K562 (cell line): ENCODE measurements around the gene GPRC5A. TPM values are rescaled to one million over a fixed set of nuclear protein-coding genes. Genes with fewer than 3 reads are reported as not detected.

Experiments
- ATAC-seq: fragments of 200-7000 bp; cut with Tn5 transposase; 3 replicates; pipeline ENCODE4 v1.9.1; 2020; ENCODE audit warnings: moderate library complexity
- BruUV-seq: library from RNA; stranded (reverse); fragments of 400-500 nt; replicated peaks from 2 replicates; lab custom pipeline; 2021; lab: Mats Ljungman, UMichigan
- CTCF ChIA-PET: fragments of 300-600 bp; formaldehyde crosslinking; extraction: SDS; loops from one replicate; lab custom pipeline; 2021; ENCODE audit warnings: low intra/inter-chr PET ratio; lab: Yijun Ruan, JAX
- POLR2A ChIA-PET: fragments of 300-600, 350-650 bp; sonication (Branson Sonifier 250); formaldehyde crosslinking; extraction: SDS; loops from one replicate; lab custom pipeline; 2021; ENCODE audit warnings: antibody characterized with exemption, inconsistent platforms; lab: Yijun Ruan, JAX
- DNase-seq, 4 experiments: peaks; one replicate each; pipeline versions ENCODE4 v3.0.0 to v3.0.0-alpha.2; 2011 to 2018; ENCODE audit warnings: low spot score in 3 of 4, mixed read lengths in 3 of 4; ENCODE audit errors: extremely low read depth in 1 of 4
- FAIRE-seq: peaks from 2 replicates; lab custom pipeline; 2011; peaks lifted over from hg19 to GRCh38; lab: Jason Lieb, UNC
- H2AFZ ChIP-seq: 2 replicates; pipeline ENCODE4 v1.6.0; 2011; ENCODE audit warnings: low read depth, low read length, control low read depth, inconsistent platforms
- H3K27ac ChIP-seq: fragments of 200-600 bp; 3 replicates; pipeline ENCODE4 v1.8.0; 2011; ENCODE audit warnings: low read depth, mild to moderate bottlenecking, control low read depth, inconsistent platforms, low read length, moderate library complexity, mixed read lengths; ENCODE audit errors: extremely low read depth
- H3K27me3 ChIP-seq, 2 experiments: fragments of 300-600 bp in 1 of 2; 2 replicates in 1 of 2; 3 replicates in 1 of 2; pipeline versions ENCODE4 v1.6.0 to v1.8.0; 2011; ENCODE audit warnings: inconsistent platforms in 2 of 2, low read length in 2 of 2, mild to moderate bottlenecking in 1 of 2, mixed read lengths in 1 of 2, moderate library complexity in 1 of 2; ENCODE audit not compliant: control insufficient read depth in 2 of 2, insufficient read depth in 2 of 2
- H3K36me3 ChIP-seq: fragments of 300-600 bp; 3 replicates; pipeline ENCODE4 v1.8.0; 2011; ENCODE audit warnings: mild to moderate bottlenecking, low read length, inconsistent platforms; ENCODE audit not compliant: control insufficient read depth, insufficient read depth
- H3K4me1 ChIP-seq, 2 experiments: fragments of 200-600 bp in 1 of 2; replicated peaks in 1 of 2; 2 replicates in 1 of 2; 3 replicates in 1 of 2; pipeline versions ENCODE4 v1.5.1 to v1.8.0; 2011; ENCODE audit warnings: inconsistent platforms in 2 of 2, low read length in 2 of 2, mild to moderate bottlenecking in 1 of 2, mixed read lengths in 1 of 2, moderate library complexity in 1 of 2; ENCODE audit not compliant: control insufficient read depth in 2 of 2, insufficient read depth in 2 of 2
- H3K4me2 ChIP-seq: 2 replicates; pipeline ENCODE4 v1.6.1; 2011; ENCODE audit warnings: low read length, control low read depth, inconsistent platforms, mixed read lengths; ENCODE audit not compliant: insufficient read depth
- H3K4me3 ChIP-seq: fragments of 200-600 bp; sonication (generic), shearing (Covaris generic); 2 replicates; pipeline ENCODE4 v1.5.1; 2016; ENCODE audit warnings: control low read depth, inconsistent platforms
- H3K79me2 ChIP-seq: fragments of 200-600 bp; 3 replicates; pipeline ENCODE4 v1.8.0; 2011; ENCODE audit warnings: low read length, inconsistent platforms; ENCODE audit not compliant: control insufficient read depth, insufficient read depth
- H3K9ac ChIP-seq, 2 experiments: 2 replicates each; pipeline versions ENCODE4 v1.6.0 to v1.6.1; 2011; ENCODE audit warnings: low read depth in 2 of 2, low read length in 2 of 2, control low read depth in 1 of 2, inconsistent platforms in 1 of 2, mild to moderate bottlenecking in 1 of 2, mixed read lengths in 1 of 2; ENCODE audit not compliant: insufficient read depth in 1 of 2
- H3K9me1 ChIP-seq: one replicate; pipeline ENCODE4 v1.6.0; 2011; ENCODE audit warnings: inconsistent platforms, mild to moderate bottlenecking, low read length, moderate library complexity; ENCODE audit not compliant: control insufficient read depth, insufficient read depth
- H3K9me3 ChIP-seq: replicated peaks from 2 replicates; pipeline ENCODE4 v1.5.1; 2011; ENCODE audit warnings: low read depth, low read length, inconsistent platforms; ENCODE audit not compliant: control insufficient read depth, insufficient read depth
- H4K20me1 ChIP-seq: replicated peaks from 2 replicates; pipeline ENCODE4 v1.6.1; 2011; ENCODE audit warnings: low read length, inconsistent platforms, mixed read lengths; ENCODE audit not compliant: control insufficient read depth, insufficient read depth
- BRCA1 ChIP-seq, 2 experiments: fragments of 450-650 bp in 1 of 2; sonication (generic) in 1 of 2; formaldehyde crosslinking in 1 of 2; IDR thresholded peaks; 2 replicates each; pipeline versions ENCODE4 v1.5.0 to v1.6.1; 2017 to 2020; ENCODE audit warnings: mild to moderate bottlenecking in 1 of 2, missing genetic modification reagents in 1 of 2
- ELF4 ChIP-seq: fragments of 450-650 bp; formaldehyde crosslinking; IDR thresholded peaks from 2 replicates; pipeline ENCODE4 v1.4.0; 2022; ENCODE audit warnings: missing genetic modification characterization
- LARP7 ChIP-seq: fragments of 450-650 bp; IDR thresholded peaks from 2 replicates; pipeline ENCODE4 v1.6.1; 2016
- RAD21 ChIP-seq, 2 experiments: fragments of 250-450 bp in 1 of 2; fragments of 450-650 bp in 1 of 2; sonication (Bioruptor Pico) in 1 of 2; formaldehyde crosslinking in 1 of 2; IDR thresholded peaks in 1 of 2; conservative IDR thresholded peaks in 1 of 2; 2 replicates each; pipeline versions ENCODE4 v1.4.0 to v1.8.0; 2020 to 2022; ENCODE audit warnings: mild to moderate bottlenecking in 2 of 2, moderate library complexity in 1 of 2
- STAG1 ChIP-seq: sonication (generic); formaldehyde crosslinking; IDR thresholded peaks from 2 replicates; pipeline ENCODE4 v1.5.0; 2020; ENCODE audit warnings: missing genetic modification reagents, borderline replicate concordance
- TAF9B ChIP-seq: fragments of 450-650 bp; IDR thresholded peaks from 2 replicates; pipeline ENCODE4 v1.6.1; 2018; ENCODE audit warnings: mild to moderate bottlenecking; ENCODE audit not compliant: partially characterized antibody
- VEZF1 ChIP-seq: fragments of 200-800 bp; sonication (Bioruptor generic); IDR thresholded peaks from 2 replicates; pipeline ENCODE4 v1.6.1; 2017; ENCODE audit warnings: missing genetic modification characterization, missing compliant biosample characterization
- ZNF24 ChIP-seq: fragments of 450-650 bp; IDR thresholded peaks from 2 replicates; pipeline ENCODE4 v1.6.1; 2016
- WGBS: fragments of 100-300 bp; shearing (Covaris generic); methylation state at CpG from one replicate; pipeline ENCODE4 v1.1.6; 2016; ENCODE audit warnings: low coverage, mixed read lengths; ENCODE audit not compliant: insufficient coverage; ENCODE audit errors: missing lambda C conversion rate; 5-methylcytosine and 5-hydroxymethylcytosine counted together
- in situ Hi-C: fragments of 300-500 bp; cut with MboI; formaldehyde crosslinking; loops from 4 replicates; pipeline ENCODE4 v1.15.0; 2018; ENCODE audit warnings: inconsistent platforms, mixed read lengths
- intact Hi-C: fragments of 100-400 bp; cut with micrococcal nuclease; formaldehyde crosslinking; loops from 2 replicates; pipeline ENCODE4 v1.14.2; 2022
- polyA plus RNA-seq, 8 experiments: library from polyadenylated mRNA; depleted of rRNA in 4 of 8; stranded (reverse) in 5 of 8; unstranded in 3 of 8; fragments of >200 nt; fragmentation: Nextera tagmentation in 2 of 8; fragmentation: Illumina TruSeq in 1 of 8; extraction: Ambion mirVana in 2 of 8; extraction: Trizol in 1 of 8; gene quantifications; 2 replicates each; pipeline versions ENCODE4 v1.2.1 to v1.2.3, GENCODE V29; 2011 to 2014; ENCODE audit warnings: inconsistent platforms in 1 of 8, missing spikeins in 1 of 8
- total RNA-seq, 7 experiments: library from RNA; depleted of rRNA in 6 of 7; stranded (reverse); fragments of >200 nt in 6 of 7; fragmentation: Illumina TruSeq in 2 of 7; extraction: Trizol in 2 of 7; gene quantifications; 2 replicates each; pipeline versions ENCODE4 v1.2.1 to v1.2.3, GENCODE V29; 2011 to 2021; ENCODE audit warnings: low replicate concordance in 1 of 7
- TF ChIP-seq, protein P1 (sequence below): fragments of 250-450 bp; sonication (Bioruptor Pico); IDR thresholded peaks from 2 replicates; pipeline ENCODE4 v1.5.1; 2021; ENCODE audit warnings: mild to moderate bottlenecking

GPRC5A gene
- total and polyA plus RNA-seq, 9 of the 15 experiments (the other 6 are each of a cell fraction or from before 2014, with no cell fraction given): 0.01 to 0.64 (median 0.08) TPM; not detected in 6

GRCh38 chr12:12918781-12919389 is 27.5 kb downstream of the GPRC5A start:
- no peak for DNase-seq
- TF ChIP-seq STAG1 (CRISPR knock-in tag) (no peak), ZNF24 (no peak), RAD21 (CRISPR knock-in tag; conservative IDR thresholded peaks at IDR 0.05 in 1 of 2, IDR thresholded peaks at IDR 0.05 in 1 of 2) (no peak), ELF4 (CRISPR knock-in tag) (no peak), LARP7 (no peak), BRCA1 (IDR thresholded peaks at IDR 0.05) (no peak), BRCA1 (CRISPR knock-in tag; IDR thresholded peaks at IDR 0.05) (no peak), TAF9B (no peak), VEZF1 (CRISPR knock-in tag) (no peak)
- TF ChIP-seq, protein P1, sequence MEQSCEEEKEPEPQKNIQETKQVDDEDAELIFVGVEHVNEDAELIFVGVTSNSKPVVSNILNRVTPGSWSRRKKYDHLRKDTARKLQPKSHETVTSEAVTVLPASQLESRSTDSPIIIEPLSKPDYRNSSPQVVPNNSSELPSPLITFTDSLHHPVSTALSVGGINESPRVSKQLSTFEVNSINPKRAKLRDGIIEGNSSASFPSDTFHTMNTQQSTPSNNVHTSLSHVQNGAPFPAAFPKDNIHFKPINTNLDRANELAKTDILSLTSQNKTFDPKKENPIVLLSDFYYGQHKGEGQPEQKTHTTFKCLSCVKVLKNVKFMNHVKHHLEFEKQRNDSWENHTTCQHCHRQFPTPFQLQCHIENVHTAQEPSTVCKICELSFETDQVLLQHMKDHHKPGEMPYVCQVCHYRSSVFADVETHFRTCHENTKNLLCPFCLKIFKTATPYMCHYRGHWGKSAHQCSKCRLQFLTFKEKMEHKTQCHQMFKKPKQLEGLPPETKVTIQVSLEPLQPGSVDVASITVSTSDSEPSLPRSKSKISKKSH: no peak
- TF ChIP-seq, all 486 proteins: peak for 0
- intact Hi-C loops (loop anchor here (10.0 kb wide), 1 partner anchor 176 kb away; no protein-coding TSS in a partner anchor), in situ Hi-C loops (loop anchor here (5.0 kb wide), 1 partner anchor 293 kb away; no protein-coding TSS in a partner anchor)
- CTCF ChIA-PET: no interaction called here
- Histone ChIP-seq H4K20me1 (no peaks in the 10 kb centered on the region), H3K27me3 (peaks cover 3 to 6% of the 10 kb centered on the region in 2 experiments; a peak in 2 of 5 replicates), H3K4me2 (no peak overlapping the region), H3K27ac (no peak overlapping the region), H3K4me3 (no peak overlapping the region), H3K36me3 (no peaks in the 10 kb centered on the region), H3K9me1 (no peaks in the 10 kb centered on the region), H3K9ac (no peak overlapping the region), H3K4me1 (no peaks in the 10 kb centered on the region; a peak in 1 of 5 replicates), H2AFZ (no peak overlapping the region), H3K9me3 (no peaks in the 10 kb centered on the region), H3K79me2 (no peaks in the 10 kb centered on the region)
- no peak for FAIRE-seq
- BruUV-seq: no TSS peak
- POLR2A ChIA-PET: interaction anchor here (0.7 kb wide), 1 partner anchor 1269 kb away, joined by 3 read pairs; no protein-coding TSS in a partner anchor
- 11% methylated on average over 6 of the region's 6 CpGs for WGBS
- no peak for ATAC-seq
